Thyroid gland (tissue), 4 donors: ENCODE data around the gene KCNMB2.

Experiments
- CTCF ChIP-seq, 6 experiments: fragments of 200-600 bp in 3 of 6; fragments of 450-650 bp in 3 of 6; sonication (generic) in 3 of 6; IDR thresholded peaks; one replicate each; pipeline ENCODE4 v1.5.1; 2016 to 2019; ENCODE audit warnings: antibody characterized with exemption in 6 of 6, mild to moderate bottlenecking in 2 of 6, inconsistent platforms in 1 of 6, moderate library complexity in 1 of 6
- POLR2A ChIP-seq, 2 donors: fragments of 450-650 bp; IDR thresholded peaks; one replicate each; pipeline ENCODE4 v1.6.1; 2017; ENCODE audit warnings: antibody characterized with exemption in 2 of 2, mild to moderate bottlenecking in 2 of 2, moderate library complexity in 1 of 2

- TF ChIP-seq POLR2A (IDR thresholded peaks at IDR 0.05) (no peak), CTCF (IDR thresholded peaks at IDR 0.05) (no peak)
Measured at GRCh38 chr3:178705925-178706324, 169.7 kb downstream of the KCNMB2 start.
